ENCODE data around the gene COPS8.

Gene COPS8

DNA sequence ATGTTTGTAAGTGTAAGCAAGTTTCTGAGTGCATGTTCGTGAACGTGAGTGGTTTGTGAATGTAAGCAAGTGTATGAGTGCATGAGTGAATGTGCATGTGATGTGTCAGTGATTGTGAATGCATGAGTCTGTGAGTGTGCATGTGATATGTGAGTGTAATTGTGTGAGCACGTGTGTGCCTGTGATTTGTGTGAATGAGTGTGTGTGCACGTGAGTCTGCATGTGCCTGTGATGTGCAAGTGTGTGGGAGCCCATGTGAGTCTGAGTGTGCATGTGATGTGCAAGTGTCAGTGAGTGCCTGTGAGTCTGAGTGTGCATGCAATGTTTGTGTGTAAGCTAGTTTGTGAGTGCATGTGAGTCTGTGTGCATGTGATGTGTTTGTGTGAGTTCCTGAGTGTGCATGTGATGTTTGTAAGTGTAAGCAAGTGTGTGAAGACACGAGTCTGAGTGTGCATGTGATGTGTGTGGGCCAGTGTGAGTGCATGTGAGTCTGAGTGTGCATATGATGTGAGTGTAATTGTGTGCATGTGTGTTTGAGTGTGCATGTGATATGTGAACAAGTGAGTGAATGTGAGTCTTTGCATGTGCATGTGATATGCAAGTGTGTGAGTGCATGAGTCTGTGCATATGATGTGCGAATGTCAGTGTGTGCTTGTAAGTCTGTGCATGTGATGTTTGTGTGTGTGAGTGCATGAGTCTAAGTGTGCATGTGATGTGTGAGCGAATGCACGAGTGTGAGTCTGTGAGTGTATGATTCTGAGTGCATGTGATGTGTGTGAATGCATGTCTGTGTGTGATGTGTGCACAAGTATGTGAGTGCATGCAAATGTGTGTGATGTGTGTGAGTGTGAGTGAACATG is 45.1 kb downstream of the COPS8 start:
- no peak for DNase-seq (ENCODE audit: low read depth, low spot score)

DNA sequence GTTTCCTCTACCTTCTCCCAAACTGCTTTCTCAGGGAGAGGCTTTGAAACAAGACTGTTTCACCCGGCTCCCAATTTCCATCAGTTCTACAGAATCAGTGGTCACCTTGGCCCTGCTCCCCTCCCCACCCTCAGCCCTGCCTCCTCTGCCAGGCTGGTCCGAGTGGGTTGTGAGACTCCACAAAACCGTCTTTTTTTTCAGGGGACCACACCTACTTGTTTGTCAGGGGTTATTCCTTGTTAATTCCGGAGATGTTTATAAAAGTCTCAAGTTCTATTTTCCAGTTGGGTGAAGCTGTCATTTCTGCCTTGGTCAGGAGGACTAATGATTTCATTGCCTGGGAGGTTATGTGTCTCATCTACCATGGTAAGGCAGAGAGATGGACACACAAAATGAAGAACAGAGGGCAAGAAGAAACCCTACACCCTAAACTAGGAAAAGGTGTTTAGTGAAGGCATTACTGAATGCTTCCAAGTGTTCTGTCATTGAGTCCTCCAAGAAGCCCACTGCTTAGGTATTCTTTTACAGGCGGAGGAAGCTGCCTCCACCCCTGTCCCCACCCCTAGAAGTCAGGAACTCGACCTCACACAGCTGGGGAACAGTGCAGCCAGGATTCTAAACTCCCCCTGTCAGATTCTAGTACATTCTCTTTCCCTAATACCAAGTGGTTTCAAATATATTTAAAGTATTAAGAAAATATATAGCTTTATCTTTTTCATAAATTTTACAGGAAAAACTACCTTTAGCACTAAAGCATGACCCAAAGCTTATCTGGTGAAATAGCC is 46.3 kb downstream of the COPS8 start:
- DNase-seq (ENCODE audit: low read depth, low spot score) = no peak

GRCh38 chr2:237132799-237133198 is 47.1 kb downstream of the COPS8 start:
- DNase-seq (ENCODE audit: low read depth, low spot score) = no peak

DNA sequence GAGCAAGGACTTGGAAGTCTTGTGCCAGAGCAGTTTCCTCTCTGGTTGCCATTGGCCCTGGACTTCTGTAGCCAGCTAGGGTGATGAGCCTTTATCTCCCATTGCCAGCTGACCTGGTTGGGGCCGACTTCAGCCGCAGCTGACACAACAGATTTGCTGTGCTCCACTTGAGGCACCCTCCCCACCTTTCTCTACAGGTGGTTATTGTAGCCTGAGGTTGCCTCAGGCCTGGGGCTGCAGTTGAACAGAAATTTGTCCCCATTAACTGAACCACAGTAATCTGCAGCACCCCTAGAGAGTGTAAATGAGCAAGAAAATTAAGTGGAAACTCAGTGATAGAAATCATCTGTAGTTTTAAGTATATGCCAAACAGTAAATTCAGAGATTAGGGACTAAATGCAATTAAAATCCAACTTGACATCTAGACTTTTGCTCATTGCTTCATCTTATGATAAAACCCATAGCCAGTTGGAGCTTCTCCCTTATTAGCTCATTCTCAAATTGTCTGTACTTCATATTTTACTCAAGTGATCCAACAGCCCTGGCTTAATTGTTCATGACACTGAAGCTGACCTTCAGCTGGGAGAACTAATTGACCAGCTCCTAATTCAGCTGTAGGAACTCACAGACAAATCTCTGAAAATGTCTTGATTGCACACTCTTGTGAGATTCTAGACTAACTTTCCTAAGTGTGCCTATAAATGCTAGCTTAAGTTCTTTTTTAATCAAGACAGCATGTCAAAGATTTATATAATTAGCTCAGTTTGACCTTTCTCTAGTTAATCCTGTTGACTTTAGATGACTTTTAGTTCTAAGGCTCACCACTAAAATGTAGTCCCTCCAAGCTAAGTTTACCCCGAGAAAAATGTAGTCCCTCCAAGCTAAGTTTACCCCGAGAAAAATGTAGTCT is 48.9 kb downstream of the COPS8 start:
- DNase-seq (ENCODE audit: low read depth, low spot score) = no peak

- DNase-seq (ENCODE audit: low read depth, low spot score) = no peak
Observed at GRCh38 chr2:237136824-237137223, 51.1 kb downstream of the COPS8 start.

- DNase-seq (ENCODE audit: low read depth, low spot score) = no peak
Observed at GRCh38 chr2:237137626-237138323, 52.1 kb downstream of the COPS8 start.

GRCh38 chr2:237139123-237139675 is 53.5 kb downstream of the COPS8 start:
- no peak for DNase-seq (ENCODE audit: low read depth, low spot score)

- DNase-seq (ENCODE audit: low read depth, low spot score) = no peak
Observed at GRCh38 chr2:237140689-237141285, 55.1 kb downstream of the COPS8 start.

DNA sequence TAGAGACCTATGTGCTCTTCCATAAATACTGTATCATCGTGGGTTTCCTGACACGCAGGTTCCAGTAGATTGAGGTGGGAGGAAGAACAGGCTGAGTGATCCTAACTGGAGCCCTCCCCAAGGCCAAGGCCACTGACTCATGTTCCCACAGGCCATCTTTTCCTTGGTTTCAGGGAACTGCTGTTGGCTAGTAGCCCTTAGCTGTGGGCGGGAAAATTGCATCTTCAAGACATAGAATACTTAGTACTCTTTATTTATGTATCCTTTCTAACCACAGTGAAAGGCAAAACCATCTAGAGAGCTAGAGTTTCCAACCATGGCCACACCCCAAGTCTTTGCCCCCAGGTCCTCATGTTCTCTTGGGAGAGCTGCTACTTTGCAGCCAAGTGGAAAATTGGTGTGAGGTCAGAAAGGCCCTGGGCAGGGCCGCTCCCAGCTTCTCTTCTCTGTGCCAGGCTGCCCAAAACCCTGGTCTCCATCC is 55.9 kb downstream of the COPS8 start:
- DNase-seq (ENCODE audit: low read depth, low spot score) = no peak

GRCh38 chr2:237143118-237143517 is 57.4 kb downstream of the COPS8 start:
- DNase-seq (ENCODE audit: low read depth, low spot score) = no peak

DNA sequence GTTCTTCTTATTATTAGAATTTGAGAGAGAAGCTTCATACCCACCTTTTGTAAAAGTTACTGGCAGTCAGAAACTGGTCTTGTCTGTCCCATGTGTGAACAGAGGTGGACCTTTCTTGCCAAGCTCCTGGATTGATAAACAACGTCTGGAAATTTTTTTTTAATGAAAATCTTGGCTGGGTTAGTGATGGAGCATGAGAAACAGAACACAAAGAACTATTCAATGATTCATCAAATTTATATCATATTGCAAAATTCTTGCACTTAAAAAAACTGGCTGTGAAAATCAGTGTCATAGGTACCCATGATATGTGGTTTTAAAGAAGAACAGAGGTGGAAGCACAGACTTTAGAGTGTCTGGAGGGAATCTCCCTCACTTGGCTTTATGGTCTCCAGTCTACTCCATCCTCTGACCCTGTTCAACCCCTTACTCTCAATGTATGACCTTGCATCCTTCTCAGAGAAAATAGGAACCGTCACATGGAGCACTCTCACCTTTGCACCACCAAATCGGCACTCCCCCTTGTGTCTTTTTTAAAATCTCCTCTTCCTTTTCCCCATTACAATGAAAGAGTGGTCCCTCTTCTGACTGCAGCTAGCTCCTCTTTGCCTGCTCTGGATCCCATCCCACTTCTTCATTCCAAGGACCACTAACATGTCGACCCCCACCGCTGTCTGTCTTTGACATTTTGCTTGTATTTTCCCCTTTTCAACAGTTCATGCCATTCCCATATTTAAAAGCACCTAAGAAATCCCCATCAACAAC is 58.2 kb downstream of the COPS8 start:
- no peak for DNase-seq (ENCODE audit: low read depth, low spot score)

DNA sequence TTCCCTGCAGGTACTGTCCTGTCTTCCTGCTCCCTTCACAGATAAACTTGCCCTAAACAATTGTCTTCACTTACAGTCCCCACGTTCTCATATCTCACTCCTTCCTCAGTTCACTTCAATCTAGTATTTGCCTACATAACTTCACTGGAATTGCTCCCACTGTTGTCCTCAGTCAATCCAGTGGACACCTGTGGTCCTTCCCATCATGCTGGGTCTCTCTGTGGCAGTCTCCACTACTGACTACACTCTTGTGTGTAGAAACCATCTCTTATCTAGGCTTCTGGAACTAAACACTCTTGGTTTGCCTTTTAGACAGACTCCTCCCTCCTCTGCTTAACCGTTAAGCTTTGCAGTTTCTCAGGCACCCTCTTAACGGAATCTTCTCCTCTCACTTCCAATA is 58.8 kb downstream of the COPS8 start:
- DNase-seq (ENCODE audit: low read depth, low spot score) = no peak

DNA sequence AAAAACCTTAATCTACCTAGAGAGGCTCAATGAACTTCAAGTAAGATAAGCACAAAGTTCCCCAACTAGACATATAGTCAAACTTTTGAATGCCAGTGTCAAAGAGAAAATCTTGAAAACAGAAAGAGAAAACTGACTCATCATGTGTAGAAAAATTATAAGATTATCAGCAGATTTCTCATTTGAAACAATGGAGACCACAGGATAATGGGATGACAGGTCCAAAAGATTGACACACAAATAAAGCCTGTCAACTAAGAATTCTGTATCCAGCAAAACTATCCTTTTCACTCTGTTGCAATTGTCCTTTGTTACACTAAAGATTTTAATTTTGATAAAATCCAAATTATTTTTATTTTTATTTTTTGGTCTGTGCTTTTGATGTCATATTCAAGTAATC is 61.6 kb downstream of the COPS8 start:
- DNase-seq (ENCODE audit: low read depth, low spot score) = no peak

DNA sequence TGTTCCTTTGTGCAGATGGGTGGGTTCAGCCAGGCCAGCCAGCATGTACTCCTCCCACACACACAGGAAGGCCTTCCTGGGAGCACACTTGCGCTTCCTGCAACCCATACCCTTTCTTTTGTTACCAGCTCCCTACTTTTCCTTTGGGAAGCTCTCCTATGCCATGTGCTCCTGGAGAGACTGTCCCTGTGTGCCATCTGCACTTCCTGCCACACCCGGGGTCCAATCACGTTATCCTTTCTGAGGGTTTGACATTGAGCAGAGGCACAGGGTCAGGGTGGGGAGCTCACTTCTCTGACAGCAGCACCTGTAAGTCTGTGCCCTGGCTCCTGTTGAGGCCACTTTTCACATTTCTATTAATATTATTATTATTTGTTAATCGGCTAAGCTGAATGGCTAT is 62.9 kb downstream of the COPS8 start:
- DNase-seq (ENCODE audit: low read depth, low spot score) = no peak

- DNase-seq (ENCODE audit: low read depth, low spot score) = no peak
Observed at GRCh38 chr2:237149425-237149824, 63.7 kb downstream of the COPS8 start.

Data from astrocyte of the hippocampus (primary cell).